Superior temporal gyrus (tissue), 1 donor: ENCODE measurements around the gene C2CD3.
"Not testable (repeated sequence)": the region's sequence is repeated elsewhere in the genome, so short reads cannot be mapped to it uniquely, and the experiment has no call there.

Experiments used
- DNase-seq: peaks from one replicate; pipeline ENCODE4 v3.0.0-alpha.2; 2016; ENCODE audit errors: extremely low spot score

Gene C2CD3

DNA sequence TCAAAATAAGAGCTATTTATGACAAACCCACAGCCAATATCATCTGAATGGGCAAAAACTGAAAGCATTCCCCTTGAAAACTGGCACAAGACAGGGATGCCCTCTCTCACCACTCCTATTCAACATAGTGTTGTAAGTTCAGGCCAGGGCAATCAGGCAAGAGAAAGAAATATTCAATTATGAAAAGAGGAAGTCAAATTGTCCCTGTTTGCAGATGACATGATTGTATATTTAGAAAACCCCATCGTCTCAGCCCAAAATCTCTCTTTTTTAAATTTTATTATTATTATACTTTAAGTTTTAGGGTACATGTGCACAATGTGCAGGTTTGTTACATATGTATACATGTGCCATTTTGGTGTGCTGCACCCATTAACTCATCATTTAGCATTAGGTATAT lies 107.2 kb downstream of the C2CD3 start:
- DNase-seq: not testable (repeated sequence)

DNA sequence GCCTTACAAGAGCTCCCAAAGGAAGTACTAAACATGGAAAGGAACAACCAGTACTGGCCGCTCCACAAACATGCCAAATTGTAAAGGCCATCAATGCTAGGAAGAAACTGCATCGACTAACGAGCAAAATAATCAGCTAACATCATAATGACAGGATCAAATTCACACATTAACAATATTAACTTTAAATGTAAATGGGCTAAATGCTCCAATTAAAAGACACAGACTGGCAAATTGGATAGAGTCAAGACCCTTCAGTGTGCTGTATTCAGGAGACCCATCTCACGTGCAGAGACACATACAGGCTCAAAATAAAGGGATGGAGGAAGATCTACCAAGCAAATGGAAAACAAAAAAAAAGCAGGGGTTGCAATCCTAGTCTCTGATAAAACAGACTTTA lies 109.2 kb downstream of the C2CD3 start:
- DNase-seq: not testable (repeated sequence)

DNA sequence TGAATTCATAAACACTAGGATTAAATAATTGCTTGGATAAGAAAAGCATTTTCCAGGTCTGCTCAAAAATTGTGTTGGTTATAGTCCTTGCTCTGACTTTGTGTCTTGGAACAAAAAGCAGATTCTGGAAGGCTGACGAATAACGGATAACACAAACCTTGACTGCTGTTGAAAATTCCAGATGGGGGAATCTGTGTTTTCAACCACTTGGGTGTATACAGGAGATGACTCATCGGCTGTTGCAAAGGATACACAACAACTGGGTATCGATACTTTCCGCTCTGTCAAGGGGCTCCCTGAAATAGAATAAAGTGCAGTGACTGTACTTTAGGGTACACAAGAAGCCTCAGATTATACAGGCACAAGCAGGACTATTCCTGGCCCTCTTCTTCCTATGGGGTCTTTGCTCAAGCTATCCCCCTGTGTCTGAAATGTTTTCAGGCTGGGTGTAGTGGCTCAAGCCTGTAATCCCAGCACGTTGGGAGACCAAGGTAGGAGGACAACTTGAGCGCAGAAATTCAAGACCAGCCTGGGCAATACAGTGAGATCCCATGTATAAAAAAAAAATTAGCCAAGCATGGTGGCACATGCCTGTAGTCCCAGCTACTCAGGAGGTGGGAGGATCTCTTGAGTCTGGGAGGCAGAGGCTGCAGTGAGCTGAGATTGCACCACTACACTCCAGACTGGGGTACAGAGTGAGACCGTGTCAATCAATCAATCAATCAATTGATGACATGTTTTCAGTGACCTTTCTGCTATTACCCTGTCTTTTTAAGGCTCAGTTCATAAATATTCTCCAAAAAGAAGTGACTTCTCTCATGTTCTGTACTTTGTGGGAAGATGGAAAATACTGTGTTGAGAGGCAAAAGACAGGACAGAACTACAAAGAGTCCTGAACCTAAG lies 113.3 kb downstream of the C2CD3 start:
- no peak for DNase-seq

DNA sequence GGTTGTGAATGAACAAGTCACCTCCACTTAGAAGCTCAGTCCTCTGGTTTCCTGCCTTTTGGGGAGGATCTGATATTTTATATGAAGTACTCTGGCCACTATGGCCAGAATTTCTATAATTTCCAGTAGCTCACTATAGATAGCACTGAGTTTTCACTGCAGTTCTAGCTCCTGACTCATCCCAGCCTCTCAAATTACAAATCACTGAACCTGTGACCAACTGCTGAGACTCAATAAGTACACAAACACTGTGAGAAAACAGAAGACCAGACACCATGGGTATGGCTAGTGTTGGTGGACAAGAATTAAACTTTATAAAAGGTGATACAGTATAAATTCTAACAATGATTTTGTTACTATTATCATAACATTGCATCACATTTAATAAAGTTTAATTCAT lies 114.9 kb downstream of the C2CD3 start:
- no peak for DNase-seq

DNA sequence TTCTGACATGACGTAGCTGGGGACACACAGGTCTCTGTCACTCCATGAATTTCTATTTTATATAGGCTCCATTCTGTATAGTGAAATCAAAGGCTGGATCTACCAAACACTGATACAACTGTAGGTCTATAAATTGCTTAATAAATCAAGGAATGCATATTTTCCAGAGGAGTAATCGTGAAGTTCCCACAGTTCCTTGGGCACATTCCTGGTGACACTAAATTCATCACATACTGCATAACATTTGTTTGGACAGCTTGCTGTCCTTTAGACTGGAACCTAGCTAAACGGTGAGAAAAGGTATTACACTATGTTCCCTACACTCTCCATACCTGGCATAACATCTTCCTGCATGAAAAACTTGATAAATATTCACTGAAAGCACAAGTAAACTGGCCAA lies 120.3 kb downstream of the C2CD3 start:
- no peak for DNase-seq

DNA sequence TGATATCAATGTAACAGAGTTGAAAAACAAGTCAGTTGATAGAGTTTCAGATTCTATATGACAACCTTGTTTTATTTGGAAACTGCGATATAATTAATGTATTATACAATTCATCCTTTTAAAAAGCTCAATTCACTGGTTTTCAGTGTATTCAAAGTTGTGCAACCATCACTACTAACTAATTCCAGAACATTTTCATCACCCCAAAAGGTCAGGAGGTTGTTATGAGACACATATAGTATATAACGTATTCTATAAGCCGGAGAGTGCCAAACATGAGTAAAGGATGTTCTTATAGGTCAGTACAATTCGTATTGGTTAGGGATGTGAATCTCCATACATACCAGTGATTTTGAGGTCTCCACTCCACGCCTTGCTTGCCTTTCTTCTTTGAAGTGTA lies 121.8 kb downstream of the C2CD3 start:
- no peak for DNase-seq

DNA sequence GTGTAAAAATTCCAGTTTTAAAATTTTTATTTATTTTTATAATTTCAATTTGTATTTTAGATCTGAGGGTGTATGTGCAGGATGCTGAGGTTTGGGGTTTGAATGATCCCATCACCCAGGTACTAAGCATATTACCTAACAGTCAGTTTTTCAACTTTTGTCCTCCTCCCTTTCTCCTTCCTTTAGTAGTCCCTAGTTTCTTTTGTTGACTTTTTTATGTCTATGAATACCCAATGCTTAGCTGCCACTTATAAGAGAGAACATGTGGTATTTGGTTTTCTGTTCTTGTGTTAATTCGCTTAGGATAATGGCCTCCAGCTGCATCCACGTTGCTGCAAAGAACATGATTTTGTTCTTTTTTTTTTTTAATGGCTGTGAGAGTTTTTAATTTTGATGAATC lies 126.3 kb downstream of the C2CD3 start:
- no peak for DNase-seq

DNA sequence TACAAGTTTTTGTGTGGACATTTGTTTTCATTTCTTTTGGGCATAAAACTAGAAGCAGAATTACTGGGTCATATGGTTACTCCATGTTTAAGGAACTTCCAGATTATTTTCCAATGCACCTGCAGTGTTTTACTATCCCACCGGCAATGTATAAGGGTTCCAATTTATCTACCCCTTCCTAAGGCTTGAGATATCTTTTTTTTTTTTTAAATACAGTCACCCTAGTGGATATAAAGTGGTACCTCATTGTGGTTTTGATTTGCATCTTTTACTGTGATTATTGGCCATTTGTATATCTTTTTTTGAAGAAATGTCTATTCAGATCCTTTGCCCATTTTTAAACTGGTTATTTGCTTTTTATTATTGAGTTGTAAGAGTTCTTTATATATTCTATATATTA lies 127.4 kb downstream of the C2CD3 start:
- no peak for DNase-seq

DNA sequence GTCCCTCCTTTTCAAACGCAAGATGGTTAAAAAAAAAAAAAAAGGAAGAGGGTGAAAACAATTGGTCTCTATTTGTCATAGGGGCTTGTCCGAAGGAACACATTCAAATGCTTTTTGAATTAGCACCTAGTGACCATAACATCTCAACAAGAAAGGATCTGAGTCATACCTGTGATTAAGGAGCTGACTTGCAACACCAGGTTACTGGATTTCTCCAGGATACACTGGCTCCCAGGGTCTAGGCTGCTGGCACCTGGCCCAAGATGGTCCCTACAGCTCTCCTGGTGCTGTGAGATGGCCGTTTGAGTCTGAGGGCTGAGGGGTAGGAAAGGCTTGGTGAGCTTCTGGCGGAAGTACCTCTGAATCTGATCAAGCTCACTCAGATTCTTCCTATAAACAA lies 133.5 kb downstream of the C2CD3 start:
- DNase-seq: no peak

DNA sequence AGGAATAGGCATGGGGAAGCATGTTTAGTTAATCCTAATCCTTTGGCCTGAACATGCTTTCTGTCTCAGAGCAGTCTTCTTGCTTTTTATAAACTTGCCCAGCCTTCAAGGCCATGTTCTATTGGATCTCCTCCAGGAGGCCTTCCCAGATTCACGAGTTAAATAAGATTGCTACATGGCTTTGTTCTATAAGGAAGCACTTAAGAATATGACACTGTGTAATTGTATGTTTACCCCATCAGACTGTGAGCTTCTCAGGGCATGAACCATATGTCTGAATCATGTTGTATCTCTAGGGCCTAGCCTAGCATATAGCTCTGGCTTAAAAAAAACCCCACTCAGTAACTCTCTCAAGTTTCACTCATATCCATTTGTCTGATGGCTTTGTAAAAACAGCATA lies 135.5 kb downstream of the C2CD3 start:
- DNase-seq: no peak

DNA sequence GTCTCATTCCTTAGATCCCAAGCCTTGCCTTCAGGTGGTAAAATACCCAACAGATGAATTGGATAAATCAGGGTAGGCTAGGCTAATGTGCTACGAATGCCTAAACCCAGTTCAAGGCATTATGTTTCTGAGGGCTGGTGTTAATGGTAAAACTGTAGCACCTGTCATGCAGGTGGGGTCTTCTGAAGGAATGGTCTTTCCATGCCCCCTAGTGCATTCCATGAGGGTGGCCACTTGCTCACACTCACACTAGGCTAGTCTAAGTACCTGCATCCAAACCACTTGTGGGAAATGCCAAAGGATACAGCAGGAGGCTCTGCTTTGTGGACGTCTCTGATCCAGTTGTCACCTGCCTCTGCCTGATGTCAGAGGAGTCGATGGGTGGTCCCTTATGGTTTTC lies 137.8 kb downstream of the C2CD3 start:
- no peak for DNase-seq

DNA sequence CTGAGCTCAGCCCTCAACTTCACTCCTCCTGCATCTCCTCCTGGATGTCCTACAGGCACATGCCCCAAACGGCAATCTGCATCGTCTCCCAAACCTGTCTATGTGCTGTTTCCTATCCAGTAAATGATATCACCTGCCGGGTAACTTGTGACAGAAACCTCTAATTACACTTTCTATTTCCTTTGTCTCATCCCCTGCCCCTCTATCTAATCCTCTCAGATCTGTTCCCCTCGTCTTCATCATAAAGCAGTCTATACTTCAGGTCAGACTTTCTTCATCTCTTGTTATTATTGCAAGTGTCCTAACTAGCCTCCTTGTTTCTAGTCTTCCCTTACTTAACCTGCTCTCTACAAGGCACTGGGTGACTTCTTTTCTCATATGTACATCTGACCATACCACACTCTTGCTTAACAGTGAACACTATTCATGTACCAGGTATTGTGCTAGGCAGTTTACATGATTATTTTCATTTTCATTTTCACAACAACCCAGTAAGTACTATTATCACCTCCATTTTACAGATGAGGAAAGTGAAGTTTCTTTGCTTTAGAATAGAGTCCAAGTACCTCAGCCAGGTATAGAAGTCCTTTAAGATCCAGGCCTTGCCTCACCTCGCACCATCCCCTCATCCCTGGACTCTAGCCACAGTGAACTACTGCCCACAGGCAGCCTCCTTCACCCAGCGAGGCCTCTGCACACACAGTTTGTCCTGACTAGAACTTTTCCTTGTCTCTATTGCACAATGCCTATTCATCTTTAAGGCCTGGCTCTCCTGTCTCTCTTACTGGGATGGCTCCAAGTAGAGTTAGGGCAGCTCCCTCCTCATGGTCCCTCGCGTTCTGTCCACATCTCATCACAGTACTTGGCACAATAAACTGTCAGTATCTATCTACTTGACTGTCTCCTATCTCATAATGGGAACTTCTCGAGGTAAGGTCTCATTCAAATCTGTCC lies 139.8 kb downstream of the C2CD3 start:
- DNase-seq: no peak

DNA sequence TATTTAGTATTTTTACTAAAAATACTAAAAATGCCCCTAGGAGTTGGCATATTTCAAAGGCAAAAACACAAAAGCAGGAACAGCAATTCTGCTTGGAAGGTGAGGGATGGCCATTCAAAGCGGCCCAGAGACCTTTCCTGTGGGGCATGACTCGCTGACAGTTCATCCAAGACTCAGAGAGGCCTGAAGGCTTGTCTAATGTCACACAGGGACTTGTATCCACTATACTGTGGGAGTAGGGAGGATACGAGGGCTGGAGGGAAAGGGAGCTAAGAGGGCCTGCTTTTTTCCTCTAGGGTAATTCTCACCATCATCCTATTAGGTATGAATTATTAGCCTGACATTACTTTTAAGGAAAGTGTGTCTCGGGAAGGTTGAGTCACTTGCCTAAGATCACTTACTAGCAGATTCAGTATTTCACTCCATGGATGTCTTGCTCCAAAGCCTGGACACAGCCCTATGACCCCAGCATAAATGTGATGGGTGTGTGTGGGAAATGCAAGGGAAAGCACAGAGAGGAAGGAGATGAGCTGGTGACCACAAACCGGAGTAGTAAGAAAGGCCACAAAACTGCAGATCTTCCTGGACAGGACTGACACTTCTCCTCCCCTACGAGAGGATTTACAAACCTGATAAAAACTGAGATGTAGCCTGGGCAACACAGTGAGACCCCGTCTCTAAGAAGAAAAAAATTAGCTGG lies 145.2 kb downstream of the C2CD3 start:
- no peak for DNase-seq

DNA sequence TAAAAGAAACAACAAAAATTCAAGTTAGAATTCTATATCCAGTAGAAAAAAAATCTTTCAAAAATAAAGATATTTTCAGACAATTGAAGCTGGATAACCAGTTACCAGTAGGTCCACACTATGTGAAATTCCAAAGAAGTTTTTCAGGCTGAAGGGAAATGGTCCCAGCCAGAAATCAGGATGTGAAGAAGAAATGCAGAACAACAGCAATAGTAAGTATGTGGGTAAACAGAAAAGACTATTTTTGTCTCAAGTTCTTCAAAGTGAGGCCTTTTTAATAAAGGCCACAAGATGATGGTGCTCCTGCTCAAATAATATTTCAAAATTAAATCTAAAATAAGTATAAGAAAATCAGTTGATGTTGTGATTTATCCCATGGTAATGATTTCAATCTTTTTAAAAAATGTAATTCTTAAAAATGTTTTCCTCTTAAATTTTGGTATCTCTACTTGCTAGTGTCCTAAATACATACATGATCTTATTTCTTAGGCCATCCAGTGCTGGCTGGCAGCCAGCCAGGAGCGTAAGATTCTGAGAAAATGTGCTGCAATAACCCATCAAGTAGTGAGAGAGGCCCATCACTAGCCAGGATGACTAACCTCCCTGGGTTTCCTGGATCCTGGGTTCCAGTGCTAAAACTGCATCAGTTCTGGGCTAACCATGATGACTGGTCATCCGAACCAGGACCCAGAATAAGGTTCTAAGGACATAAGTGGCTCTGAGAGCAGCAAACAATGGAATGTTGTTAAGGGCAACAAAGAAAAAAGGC lies 146.4 kb downstream of the C2CD3 start:
- no peak for DNase-seq

DNA sequence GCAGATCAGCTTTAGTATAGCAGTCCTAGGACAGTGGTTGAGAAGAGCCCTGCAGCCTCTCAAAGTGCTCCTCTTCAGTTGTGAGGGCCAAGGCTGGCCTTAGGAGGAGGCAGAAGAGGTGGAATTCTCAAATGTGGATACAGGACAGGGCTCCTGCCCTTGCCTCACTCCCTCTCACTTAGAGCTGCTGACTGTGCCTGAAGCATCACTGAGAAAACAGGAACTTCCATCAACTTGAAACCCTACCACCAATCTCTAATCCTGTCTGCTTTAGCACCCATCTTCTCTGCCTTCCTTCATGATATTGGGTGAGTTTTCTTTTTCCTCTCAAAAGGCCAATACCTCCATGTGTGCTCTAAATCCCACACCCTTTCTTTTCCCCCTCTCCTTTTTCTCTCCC lies 147.5 kb downstream of the C2CD3 start:
- no peak for DNase-seq

DNA sequence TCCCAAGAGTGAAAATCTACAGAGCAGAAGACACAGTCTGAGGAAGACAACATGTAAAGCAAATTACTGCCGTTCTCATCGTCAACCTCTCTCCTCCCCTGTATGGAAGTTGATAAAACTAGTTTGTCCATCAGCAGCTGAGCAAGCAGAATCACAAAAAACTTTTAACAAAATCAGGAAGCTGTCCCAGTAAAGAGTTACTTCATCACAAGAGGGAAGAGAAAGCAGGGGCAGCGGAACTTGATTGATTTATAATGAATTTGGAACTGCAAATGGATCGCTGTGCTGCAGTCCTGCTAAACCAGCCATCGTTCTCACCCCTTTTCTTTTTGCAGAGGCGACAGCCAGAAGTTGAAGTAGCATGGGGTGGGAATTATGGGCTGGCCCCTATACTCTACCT lies 148.3 kb downstream of the C2CD3 start:
- no peak for DNase-seq

DNA sequence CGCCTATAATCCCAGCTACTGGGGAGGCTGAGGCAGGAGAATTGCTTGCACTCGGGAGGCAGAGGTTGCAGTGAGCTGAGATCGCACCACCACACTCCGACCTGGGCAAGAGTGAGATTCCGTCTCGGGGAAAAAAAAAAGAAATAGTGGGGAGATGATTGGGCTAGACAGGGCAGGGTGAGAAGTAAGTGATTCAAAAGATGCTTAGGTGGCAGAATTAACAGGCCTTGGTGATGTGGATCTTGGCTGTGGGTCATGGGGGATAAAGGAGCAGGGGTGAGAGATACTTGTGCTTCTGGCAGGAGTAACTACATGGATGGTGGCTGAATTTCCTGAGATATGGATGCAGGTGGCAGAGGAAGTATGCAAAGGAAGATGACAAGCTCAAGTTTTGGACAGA lies 148.8 kb downstream of the C2CD3 start:
- no peak for DNase-seq

DNA sequence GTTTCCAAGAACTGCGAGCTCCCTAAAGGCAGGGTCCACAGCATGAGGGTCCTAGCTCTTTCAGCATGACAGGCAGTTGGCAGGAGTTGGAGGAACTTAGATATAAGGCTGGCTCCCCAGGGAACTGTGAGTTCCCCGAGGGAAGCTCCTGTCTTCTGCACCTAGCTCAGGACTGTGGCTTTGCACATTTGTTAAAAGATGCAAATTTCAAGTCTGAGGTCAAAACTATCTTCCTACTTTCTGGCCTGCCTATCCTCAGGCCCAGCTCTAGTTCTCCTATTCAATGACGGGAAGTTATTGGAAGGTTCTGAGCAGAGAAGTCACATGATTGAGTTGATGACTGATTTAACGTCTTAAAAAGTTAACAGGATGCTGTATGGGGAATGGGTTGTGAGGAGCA lies 150.3 kb downstream of the C2CD3 start:
- no peak for DNase-seq

DNA sequence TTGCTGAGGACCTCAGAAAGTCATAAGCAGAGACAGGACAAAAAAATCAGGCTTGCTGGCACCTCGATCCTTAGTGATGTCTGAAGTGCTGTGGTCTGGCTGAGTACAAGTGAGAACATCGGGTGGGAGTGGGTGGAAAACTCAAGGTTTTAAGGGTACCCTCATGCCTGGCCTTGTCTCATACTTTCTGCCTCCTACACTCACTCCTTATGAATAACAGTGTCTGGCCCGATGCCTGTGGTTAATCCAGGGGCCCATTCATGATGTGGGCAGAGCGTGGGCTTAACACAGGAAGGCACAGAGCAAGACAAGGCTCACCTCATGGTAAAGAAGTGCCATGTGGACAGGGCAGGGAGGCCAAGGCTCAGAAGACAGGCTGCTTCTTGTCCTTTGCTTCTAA lies 150.9 kb downstream of the C2CD3 start:
- peak; percentile 26 for DNase-seq

DNA sequence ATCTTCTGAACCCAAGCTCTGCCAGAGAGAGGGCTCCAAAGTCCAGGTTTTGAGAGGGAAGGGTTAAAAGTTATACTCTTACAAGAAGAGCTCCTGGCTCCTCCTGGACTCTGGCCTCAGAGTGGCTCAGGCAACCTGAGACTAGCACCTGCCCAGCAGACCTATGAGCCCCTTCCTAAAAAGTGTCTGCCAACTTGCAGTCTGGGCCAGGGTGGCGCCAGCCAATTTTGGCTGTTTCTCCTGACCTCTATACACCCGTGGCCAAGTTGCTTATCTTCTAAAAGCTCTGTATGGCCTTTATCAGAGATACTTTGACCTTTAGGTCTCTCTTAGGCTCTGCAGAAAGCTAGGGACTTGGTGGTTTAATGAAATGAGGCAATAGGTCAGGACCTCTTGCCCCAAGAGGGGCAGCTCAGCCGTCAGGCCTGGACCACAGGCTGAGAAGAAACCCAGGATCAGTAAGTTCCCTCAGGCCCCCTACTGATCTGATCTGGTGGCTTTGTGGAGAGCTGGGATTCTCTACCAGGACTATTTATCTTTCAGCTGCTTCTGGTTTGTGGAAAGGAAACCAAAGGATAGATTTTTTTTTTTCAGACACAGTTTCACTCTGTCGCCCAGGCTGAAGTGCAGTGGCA lies 151.6 kb downstream of the C2CD3 start:
- DNase-seq: no peak
